ENCODE results near the gene KCP.

DNA sequence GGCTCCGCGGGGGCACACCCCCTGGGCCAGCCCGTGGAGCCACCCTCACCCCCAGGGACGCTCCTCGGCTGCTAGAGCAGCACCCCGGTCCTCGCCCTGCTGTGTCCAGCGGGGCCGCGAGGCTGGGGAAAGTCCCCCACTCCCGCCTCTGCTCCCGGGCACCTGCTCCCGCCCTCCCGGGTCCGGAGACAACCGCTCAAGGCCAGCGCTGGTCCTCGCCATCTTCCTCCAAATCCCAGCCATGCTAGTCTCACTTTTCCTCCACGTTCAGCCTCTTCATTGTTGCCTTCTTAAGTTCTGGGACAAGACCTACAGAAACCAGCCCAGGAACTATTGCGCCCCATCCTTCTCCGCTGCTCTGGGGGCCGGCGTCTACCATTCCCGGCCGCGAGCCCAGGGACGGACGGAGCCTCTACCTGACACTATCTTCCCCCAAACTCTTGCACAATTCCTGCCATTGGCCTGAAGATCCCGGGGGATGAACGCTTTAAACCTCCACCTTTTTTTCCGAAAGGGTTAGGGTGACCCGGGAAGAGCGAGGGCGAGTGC lies 4.8 kb upstream of the KCP start:
- TF ChIP-seq POLR2A (IDR thresholded peaks at IDR 0.05; ENCODE audit: low read depth, low read length) = no peak
- no peak for TF ChIP-seq TAF1 (IDR thresholded peaks at IDR 0.05; ENCODE audit: borderline replicate concordance, low read depth, low read length)

Measured in GM12892 (cell line).